Measurements from ENCODE around the gene SPPL2B.

Gene SPPL2B

GRCh38 chr19:2329149-2329478 is 630 bp downstream of the SPPL2B start:
- Histone ChIP-seq H3K9me3 (no peaks in the 10 kb centered on the region), H3K4me1 (ENCODE audit: control insufficient read depth in 1 of 2, insufficient read depth in 1 of 2, low read depth in 1 of 2, low read length in 1 of 2) (peaks cover 37 to 52% of the 10 kb centered on the region in 2 experiments), H3K36me3 (peaks cover 2% of the 10 kb centered on the region), H3K27me3 (no peaks in the 10 kb centered on the region), H3K4me3 (ENCODE audit: low read depth in 1 of 2, low read length in 1 of 2) (peak overlapping the region; percentile 84 to 91), H3K27ac (peak overlapping the region; percentile 60)
- no peak for TF ChIP-seq CTCF (IDR thresholded peaks at IDR 0.05)

- H3K9me3 ChIP-seq, result no peaks in the 10 kb centered on the region
- no peak for TF ChIP-seq CTCF (IDR thresholded peaks at IDR 0.05)
- H3K27ac ChIP-seq, result peak overlapping the region; percentile 60
- H3K4me1 ChIP-seq (ENCODE audit: control insufficient read depth in 1 of 2, insufficient read depth in 1 of 2, low read depth in 1 of 2, low read length in 1 of 2), result peaks cover 37 to 54% of the 10 kb centered on the region in 2 experiments
- H3K4me3 ChIP-seq (ENCODE audit: low read depth in 1 of 2, low read length in 1 of 2), result peak overlapping the region; percentile 84 to 91
- no peaks in the 10 kb centered on the region for H3K36me3 ChIP-seq
- H3K27me3 ChIP-seq, result no peaks in the 10 kb centered on the region
Observed at GRCh38 chr19:2329501-2329916, 1.0 kb downstream of the SPPL2B start.

GRCh38 chr19:2330255-2330631 is 1.8 kb downstream of the SPPL2B start:
- no peaks in the 10 kb centered on the region for H3K9me3 ChIP-seq
- H3K27ac ChIP-seq, result no peak overlapping the region
- peaks cover 37 to 54% of the 10 kb centered on the region in 2 experiments for H3K4me1 ChIP-seq (ENCODE audit: control insufficient read depth in 1 of 2, insufficient read depth in 1 of 2, low read depth in 1 of 2, low read length in 1 of 2)
- no peak overlapping the region for H3K4me3 ChIP-seq (ENCODE audit: low read depth in 1 of 2, low read length in 1 of 2)
- no peaks in the 10 kb centered on the region for H3K36me3 ChIP-seq
- H3K27me3 ChIP-seq, result no peaks in the 10 kb centered on the region
- no peak for TF ChIP-seq CTCF (IDR thresholded peaks at IDR 0.05)

- H3K36me3 ChIP-seq, result no peaks in the 10 kb centered on the region
- TF ChIP-seq CTCF (IDR thresholded peaks at IDR 0.05), result no peak
- H3K27ac ChIP-seq, result no peak overlapping the region
- H3K9me3 ChIP-seq, result no peaks in the 10 kb centered on the region
- no peak overlapping the region for H3K4me3 ChIP-seq (ENCODE audit: low read depth in 1 of 2, low read length in 1 of 2)
- peaks cover 37 to 54% of the 10 kb centered on the region in 2 experiments for H3K4me1 ChIP-seq (ENCODE audit: control insufficient read depth in 1 of 2, insufficient read depth in 1 of 2, low read depth in 1 of 2, low read length in 1 of 2)
- no peaks in the 10 kb centered on the region for H3K27me3 ChIP-seq
Observed at GRCh38 chr19:2330632-2331284, 2.3 kb downstream of the SPPL2B start.

- Histone ChIP-seq H3K9me3 (no peaks in the 10 kb centered on the region), H3K4me1 (ENCODE audit: control insufficient read depth in 1 of 2, insufficient read depth in 1 of 2, low read depth in 1 of 2, low read length in 1 of 2) (peaks cover 37 to 54% of the 10 kb centered on the region in 2 experiments), H3K27me3 (no peaks in the 10 kb centered on the region), H3K27ac (peak overlapping the region; percentile 9), H3K4me3 (ENCODE audit: low read depth in 1 of 2, low read length in 1 of 2) (no peak overlapping the region), H3K36me3 (no peaks in the 10 kb centered on the region)
- TF ChIP-seq CTCF (IDR thresholded peaks at IDR 0.05), result no peak
Observed at GRCh38 chr19:2331601-2332246, 3.2 kb downstream of the SPPL2B start.
